ENCODE data around the gene RNF41.

RNF41 gene

GRCh38 chr12:56230432-56231183, 8.9 kb upstream of the RNF41 start:
- peaks cover 3% of the 10 kb centered on the region for H3K4me1 Mint-ChIP-seq
- no peak overlapping the region for H3K4me3 Mint-ChIP-seq
- H3K9me3 Mint-ChIP-seq = no peaks in the 10 kb centered on the region
- no peaks in the 10 kb centered on the region for H3K27me3 Mint-ChIP-seq
- no peak for DNase-seq
- ATAC-seq = no peak
- H3K27ac Mint-ChIP-seq = peak overlapping the region in 1 of 2 donors; percentile 54

DNA sequence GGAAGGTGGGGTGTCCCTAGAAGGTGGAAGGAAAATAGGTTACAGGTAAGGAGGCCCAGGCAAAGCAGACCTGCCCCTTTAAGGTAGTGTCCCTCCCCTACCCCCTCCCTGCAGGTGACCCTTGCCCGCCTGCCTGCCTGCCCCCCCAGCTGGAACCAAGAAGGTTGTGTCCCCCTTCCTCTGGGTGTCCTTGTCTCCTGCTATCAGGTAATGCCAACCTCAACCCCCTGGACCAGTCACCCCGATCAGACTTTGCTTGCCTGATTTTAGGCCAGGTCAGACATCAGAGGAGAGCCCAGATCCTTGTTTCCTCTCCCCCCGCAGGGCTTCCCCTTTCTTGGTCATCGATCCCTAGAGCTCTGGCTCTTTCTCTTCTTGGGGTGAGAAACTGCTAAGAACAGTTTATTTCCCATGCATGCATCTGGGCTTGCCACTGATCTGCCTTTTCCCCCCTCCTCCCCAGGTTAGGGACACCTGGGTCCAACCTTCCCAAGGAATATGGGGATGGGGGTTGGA, 8.3 kb upstream of the RNF41 start, which contains the start of gene SLC39A5:
SLC39A5 (plus strand) TSS at position 136 of the 516 bp plus-strand sequence. CDS start 1,224 bp downstream, outside the sequence.
- Mint-ChIP-seq H3K27ac (peak within 1 kb of the TSS in 1 of 2 donors; percentile 54), H3K9me3 (no peaks in the 10 kb centered on the region), H3K27me3 (no peaks in the 10 kb centered on the region), H3K4me1 (peaks cover 9% of the 10 kb centered on the region), H3K4me3 (no peak within 1 kb of the TSS)
- DNase-seq (no peak), ATAC-seq (no peak)

GRCh38 chr12:56229082-56229481, 7.4 kb upstream of the RNF41 start:
- ATAC-seq (no peak), DNase-seq (no peak)
- Mint-ChIP-seq H3K4me3 (no peak overlapping the region), H3K9me3 (no peaks in the 10 kb centered on the region), H3K4me1 (peaks cover 16% of the 10 kb centered on the region), H3K27ac (no peak overlapping the region), H3K27me3 (no peaks in the 10 kb centered on the region)

DNA sequence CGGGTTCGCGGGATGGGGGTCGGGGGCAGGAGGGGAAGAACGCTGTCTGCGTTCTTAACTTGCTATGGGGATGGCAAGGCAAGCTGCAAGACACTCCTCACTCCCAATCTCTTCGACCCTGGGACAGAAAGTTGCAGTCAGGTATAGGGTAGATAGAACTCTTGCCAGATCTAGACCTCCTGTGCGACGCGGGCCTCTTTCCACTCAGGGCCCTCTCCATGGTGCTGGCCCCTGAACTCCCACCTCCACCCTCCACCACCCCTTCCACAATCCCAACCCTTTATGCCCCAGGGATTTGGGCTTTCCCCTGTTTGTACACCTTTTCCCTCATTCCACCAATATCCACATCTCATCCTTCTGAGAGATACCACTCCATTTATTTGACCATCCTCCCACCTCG, 3.2 kb upstream of the RNF41 start:
- Mint-ChIP-seq H3K27ac (peak overlapping the region; percentile 89 to 92), H3K4me3 (peak overlapping the region; percentile 91 to 93), H3K27me3 (no peaks in the 10 kb centered on the region), H3K4me1 (peaks cover 44% of the 10 kb centered on the region), H3K9me3 (no peaks in the 10 kb centered on the region)
- ATAC-seq (no peak), DNase-seq (no peak)

- peaks cover 44% of the 10 kb centered on the region for H3K4me1 Mint-ChIP-seq
- H3K27ac Mint-ChIP-seq = peak within 1 kb of the TSS; percentile 89 to 92
- peak; percentile 89 for ATAC-seq
- H3K27me3 Mint-ChIP-seq = no peaks in the 10 kb centered on the region
- DNase-seq = peak; percentile 94 to 96
- H3K9me3 Mint-ChIP-seq = no peaks in the 10 kb centered on the region
- peak within 1 kb of the TSS; percentile 93 to 98 for H3K4me3 Mint-ChIP-seq
Measured at GRCh38 chr12:56224102-56224701, 2.5 kb upstream of the RNF41 start, which contains the start of gene NABP2. NABP2 (plus strand) TSS chr12:56224342; CDS start chr12:56224857, 515 bp downstream.

- no peak for ATAC-seq
- Mint-ChIP-seq H3K4me3 (peak overlapping the region; percentile 91 to 93), H3K4me1 (peaks cover 44% of the 10 kb centered on the region), H3K9me3 (no peaks in the 10 kb centered on the region), H3K27ac (peak overlapping the region; percentile 66 to 69), H3K27me3 (no peaks in the 10 kb centered on the region)
- DNase-seq = peak in 1 of 2 donors; percentile 7
Measured at GRCh38 chr12:56223571-56224101, 1.9 kb upstream of the RNF41 start.

- peaks cover 44% of the 10 kb centered on the region for H3K4me1 Mint-ChIP-seq
- no peak for DNase-seq
Measured at GRCh38 chr12:56222531-56222895, 791 bp upstream of the RNF41 start.

DNA sequence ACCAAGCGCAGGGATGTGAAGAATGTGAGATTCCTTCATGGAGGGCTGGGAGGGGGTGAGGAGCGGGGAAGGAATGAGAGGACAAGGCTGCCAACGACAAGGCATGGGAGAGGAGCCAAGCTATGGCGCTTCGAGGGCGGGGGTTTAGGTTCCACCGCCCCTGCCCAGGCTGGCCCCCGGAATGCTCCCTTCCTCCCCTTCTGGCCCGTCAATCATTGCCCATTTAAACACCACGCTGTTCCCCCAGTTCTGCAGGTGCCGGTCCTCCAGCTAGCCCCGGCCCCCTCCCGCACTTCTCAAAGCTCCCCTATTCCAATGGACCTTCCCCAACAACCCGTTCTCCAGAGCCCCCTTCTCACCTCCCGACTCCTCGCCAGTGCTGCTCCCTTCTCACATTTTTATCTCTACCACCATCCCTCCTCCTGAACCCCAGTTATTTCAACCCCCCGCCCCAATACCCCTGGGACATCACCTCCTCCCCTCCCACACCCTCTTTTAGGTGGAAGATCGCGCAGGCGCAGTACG, 428 bp downstream of the RNF41 start:
- Mint-ChIP-seq H3K27ac (peak overlapping the region; percentile 98 to 99), H3K4me1 (peaks cover 44% of the 10 kb centered on the region)
- DNase-seq = no peak

More at GRCh38 chr12:56222531-56222895, 791 bp upstream of the RNF41 start:
- H3K9me3 Mint-ChIP-seq = no peaks in the 10 kb centered on the region
- ATAC-seq = no peak
- H3K27me3 Mint-ChIP-seq = no peaks in the 10 kb centered on the region
- peak overlapping the region; percentile 98 to 99 for H3K27ac Mint-ChIP-seq
- peak overlapping the region; percentile 98 to 100 for H3K4me3 Mint-ChIP-seq

GRCh38 chr12:56220611-56221231, 1.0 kb downstream of the RNF41 start:
- ATAC-seq (no peak), DNase-seq (no peak)
- Mint-ChIP-seq H3K9me3 (no peaks in the 10 kb centered on the region), H3K27ac (peak overlapping the region; percentile 98 to 99), H3K4me1 (peaks cover 42% of the 10 kb centered on the region), H3K4me3 (peak overlapping the region; percentile 98 to 100), H3K27me3 (no peaks in the 10 kb centered on the region)

More for the DNA sequence above, 428 bp downstream of the RNF41 start:
- no peaks in the 10 kb centered on the region for H3K27me3 Mint-ChIP-seq
- peak overlapping the region; percentile 98 to 100 for H3K4me3 Mint-ChIP-seq
- H3K9me3 Mint-ChIP-seq = no peaks in the 10 kb centered on the region
- peak; percentile 29 for ATAC-seq

GRCh38 chr12:56219840-56220239, 1.9 kb downstream of the RNF41 start:
- H3K4me1 Mint-ChIP-seq = peaks cover 33% of the 10 kb centered on the region
- H3K27me3 Mint-ChIP-seq = no peaks in the 10 kb centered on the region
- DNase-seq (no peak), ATAC-seq (no peak)
- H3K4me3 Mint-ChIP-seq = peak overlapping the region; percentile 37 to 56
- H3K27ac Mint-ChIP-seq = no peak overlapping the region
- H3K9me3 Mint-ChIP-seq = no peaks in the 10 kb centered on the region

DNA sequence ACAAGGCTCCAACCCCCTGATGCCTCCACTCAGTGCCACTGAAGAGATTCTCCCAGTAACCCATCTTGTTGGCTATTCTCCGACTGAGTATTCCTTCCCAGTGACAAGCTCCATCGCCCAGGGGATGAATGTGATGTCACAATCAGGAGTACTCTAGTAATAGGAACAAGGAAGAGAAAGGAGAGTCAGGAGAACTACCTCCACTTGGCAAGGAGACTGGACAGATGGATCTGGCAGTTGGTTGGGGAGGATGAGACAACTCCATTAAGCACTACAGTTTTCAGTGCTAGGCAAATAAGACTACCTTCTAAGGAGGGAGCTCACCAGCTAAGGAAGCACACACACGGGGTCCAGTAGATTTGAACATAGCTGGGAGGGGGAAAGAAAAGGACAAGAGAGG, 5.3 kb downstream of the RNF41 start:
- Mint-ChIP-seq H3K27ac (no peak overlapping the region), H3K4me3 (no peak overlapping the region), H3K27me3 (no peaks in the 10 kb centered on the region), H3K9me3 (no peaks in the 10 kb centered on the region), H3K4me1 (peaks cover 5% of the 10 kb centered on the region)
- no peak for ATAC-seq
- no peak for DNase-seq

DNA sequence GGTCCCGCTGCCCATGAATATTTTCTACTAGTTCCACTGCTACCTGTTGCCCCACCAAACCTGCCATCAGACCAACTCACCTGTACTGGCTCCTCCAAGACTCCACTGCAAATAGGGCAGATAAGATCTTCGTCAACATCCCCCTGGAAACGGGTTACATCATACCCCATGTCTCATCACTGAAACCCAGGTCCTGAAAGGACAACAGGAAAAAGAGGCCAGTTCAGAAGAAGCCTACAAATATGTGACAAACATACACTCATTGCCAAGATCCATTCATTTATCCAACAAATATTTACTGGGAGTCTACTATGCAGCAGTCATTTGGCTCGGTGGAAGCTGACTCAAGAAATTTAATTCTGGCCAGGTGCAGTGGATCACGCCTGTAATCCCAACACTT, 7.8 kb downstream of the RNF41 start:
- no peak for DNase-seq
- Mint-ChIP-seq H3K4me3 (no peak overlapping the region), H3K27me3 (no peaks in the 10 kb centered on the region), H3K9me3 (no peaks in the 10 kb centered on the region), H3K4me1 (no peaks in the 10 kb centered on the region), H3K27ac (no peak overlapping the region)
- no peak for ATAC-seq

DNA sequence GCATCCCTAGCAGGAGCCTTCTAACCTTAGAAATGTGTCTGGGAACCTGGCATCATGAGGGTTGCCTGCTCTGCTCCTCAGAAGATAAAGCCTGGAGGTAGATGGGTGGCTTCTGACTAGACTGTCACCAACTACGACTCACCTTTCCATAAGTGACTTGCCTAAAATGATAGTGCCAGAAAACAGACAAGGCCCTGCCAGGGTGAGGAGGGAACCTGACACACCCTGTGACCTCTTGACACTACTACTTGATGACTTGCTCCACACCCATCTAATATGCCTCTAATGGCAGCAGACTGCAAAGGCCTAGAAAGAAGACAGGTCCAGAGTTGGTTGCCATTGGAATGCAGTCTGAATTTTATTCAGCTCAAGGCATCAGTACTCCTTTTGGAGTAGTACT, 9.4 kb downstream of the RNF41 start:
- Mint-ChIP-seq H3K27me3 (no peaks in the 10 kb centered on the region), H3K4me3 (no peak overlapping the region), H3K4me1 (no peaks in the 10 kb centered on the region), H3K27ac (no peak overlapping the region), H3K9me3 (no peaks in the 10 kb centered on the region)
- DNase-seq (no peak), ATAC-seq (no peak)

DNA sequence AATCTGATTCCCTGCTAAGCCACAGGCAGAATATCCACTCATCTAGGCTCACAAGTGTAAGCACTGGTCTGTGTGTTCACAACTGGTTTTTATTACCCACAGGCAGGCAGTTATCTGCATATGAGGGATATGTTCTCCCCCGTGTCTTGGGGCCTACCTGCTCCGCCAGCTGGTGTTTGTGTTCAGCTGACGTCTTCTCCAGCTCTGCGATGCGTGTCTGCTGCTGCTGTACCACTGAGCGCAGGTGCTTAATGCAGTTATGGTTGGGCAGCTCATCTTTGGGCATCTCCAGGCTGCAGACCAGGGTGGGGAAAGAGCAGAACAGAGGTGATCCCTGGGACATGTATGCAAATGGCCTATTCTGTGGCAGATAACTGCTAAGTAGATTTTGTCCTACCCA, 13.7 kb downstream of the RNF41 start:
- Mint-ChIP-seq H3K4me3 (no peak overlapping the region), H3K27me3 (no peaks in the 10 kb centered on the region), H3K27ac (no peak overlapping the region), H3K9me3 (no peaks in the 10 kb centered on the region), H3K4me1 (no peaks in the 10 kb centered on the region)
- no peak for DNase-seq
- ATAC-seq = no peak

- peak; percentile 15 to 35 for DNase-seq
- Mint-ChIP-seq H3K4me3 (no peak overlapping the region), H3K27me3 (no peaks in the 10 kb centered on the region), H3K27ac (no peak overlapping the region), H3K9me3 (no peaks in the 10 kb centered on the region), H3K4me1 (no peaks in the 10 kb centered on the region)
- ATAC-seq = peak; percentile 80
Measured at GRCh38 chr12:56206452-56207166, 15.1 kb downstream of the RNF41 start.
